ENCODE data around the gene RASL10B.

DNA sequence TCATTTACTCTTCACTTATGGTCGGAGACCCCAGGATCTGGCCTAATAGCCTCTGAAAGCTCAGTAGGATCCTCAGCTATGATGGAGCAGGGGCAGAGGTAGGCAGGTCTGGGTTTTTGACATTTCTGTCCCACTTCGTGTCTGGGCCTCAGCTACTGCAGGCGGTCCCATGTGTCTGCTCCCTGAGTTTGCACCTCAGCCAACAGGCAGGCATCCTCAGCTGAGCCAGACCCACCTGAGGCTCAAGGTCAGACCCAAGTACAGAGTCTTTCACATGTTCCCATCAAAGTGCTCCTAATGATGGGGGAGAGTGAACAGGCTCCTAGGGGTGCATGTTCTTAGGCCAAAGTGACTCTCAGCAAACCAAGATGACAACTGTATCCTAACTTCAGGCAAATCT is 2.9 kb upstream of the RASL10B start:
- TF ChIP-seq, protein P1, sequence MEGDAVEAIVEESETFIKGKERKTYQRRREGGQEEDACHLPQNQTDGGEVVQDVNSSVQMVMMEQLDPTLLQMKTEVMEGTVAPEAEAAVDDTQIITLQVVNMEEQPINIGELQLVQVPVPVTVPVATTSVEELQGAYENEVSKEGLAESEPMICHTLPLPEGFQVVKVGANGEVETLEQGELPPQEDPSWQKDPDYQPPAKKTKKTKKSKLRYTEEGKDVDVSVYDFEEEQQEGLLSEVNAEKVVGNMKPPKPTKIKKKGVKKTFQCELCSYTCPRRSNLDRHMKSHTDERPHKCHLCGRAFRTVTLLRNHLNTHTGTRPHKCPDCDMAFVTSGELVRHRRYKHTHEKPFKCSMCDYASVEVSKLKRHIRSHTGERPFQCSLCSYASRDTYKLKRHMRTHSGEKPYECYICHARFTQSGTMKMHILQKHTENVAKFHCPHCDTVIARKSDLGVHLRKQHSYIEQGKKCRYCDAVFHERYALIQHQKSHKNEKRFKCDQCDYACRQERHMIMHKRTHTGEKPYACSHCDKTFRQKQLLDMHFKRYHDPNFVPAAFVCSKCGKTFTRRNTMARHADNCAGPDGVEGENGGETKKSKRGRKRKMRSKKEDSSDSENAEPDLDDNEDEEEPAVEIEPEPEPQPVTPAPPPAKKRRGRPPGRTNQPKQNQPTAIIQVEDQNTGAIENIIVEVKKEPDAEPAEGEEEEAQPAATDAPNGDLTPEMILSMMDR (IDR thresholded peaks at IDR 0.05 in 4 of 5, conservative IDR thresholded peaks at IDR 0.05 in 1 of 5) = no peak
- TF ChIP-seq POLR2A (IDR thresholded peaks at IDR 0.05) = no peak

All from gastrocnemius medialis (tissue), 4 donors.